ENCODE measurements around the gene PGAP1. TPM values are rescaled to one million over a fixed set of nuclear protein-coding genes. Genes with fewer than 3 reads are reported as not detected.

PGAP1 gene
- total RNA-seq, 1 experiment from 2014 or later: 5.8 TPM

DNA sequence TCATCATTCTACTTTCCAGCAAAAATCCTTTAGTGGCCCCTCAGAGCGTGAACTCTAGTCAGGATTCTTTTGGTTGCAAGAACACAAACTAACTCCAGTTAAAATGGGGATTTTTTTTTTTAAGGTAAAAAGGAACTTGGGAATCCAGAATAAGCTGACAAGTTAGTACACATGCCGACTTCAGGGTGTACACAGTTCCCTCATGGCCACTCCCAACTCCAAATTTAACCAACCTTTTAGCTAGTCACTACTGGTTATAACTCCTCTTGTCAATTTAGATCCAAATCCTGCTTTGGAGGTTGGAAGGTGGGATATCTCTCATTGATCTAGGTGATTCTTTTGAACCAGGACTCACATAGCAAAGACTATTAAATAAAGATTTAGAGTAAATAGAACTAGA lies 5.0 kb upstream of the PGAP1 start:
- BruUV-seq (replicated peaks): no TSS peak
- H3K27me3 Mint-ChIP-seq (ENCODE audit: unreplicated experiment): no peaks in the 10 kb centered on the region
- TF ChIP-seq, protein P1, sequence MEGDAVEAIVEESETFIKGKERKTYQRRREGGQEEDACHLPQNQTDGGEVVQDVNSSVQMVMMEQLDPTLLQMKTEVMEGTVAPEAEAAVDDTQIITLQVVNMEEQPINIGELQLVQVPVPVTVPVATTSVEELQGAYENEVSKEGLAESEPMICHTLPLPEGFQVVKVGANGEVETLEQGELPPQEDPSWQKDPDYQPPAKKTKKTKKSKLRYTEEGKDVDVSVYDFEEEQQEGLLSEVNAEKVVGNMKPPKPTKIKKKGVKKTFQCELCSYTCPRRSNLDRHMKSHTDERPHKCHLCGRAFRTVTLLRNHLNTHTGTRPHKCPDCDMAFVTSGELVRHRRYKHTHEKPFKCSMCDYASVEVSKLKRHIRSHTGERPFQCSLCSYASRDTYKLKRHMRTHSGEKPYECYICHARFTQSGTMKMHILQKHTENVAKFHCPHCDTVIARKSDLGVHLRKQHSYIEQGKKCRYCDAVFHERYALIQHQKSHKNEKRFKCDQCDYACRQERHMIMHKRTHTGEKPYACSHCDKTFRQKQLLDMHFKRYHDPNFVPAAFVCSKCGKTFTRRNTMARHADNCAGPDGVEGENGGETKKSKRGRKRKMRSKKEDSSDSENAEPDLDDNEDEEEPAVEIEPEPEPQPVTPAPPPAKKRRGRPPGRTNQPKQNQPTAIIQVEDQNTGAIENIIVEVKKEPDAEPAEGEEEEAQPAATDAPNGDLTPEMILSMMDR (IDR thresholded peaks at IDR 0.05; ENCODE audit: unreplicated experiment): no peak
- no peaks in the 10 kb centered on the region for H3K9me3 Mint-ChIP-seq (ENCODE audit: low read depth, unreplicated experiment)
- peaks cover 8% of the 10 kb centered on the region for H3K4me1 Mint-ChIP-seq (ENCODE audit: low read depth, unreplicated experiment)
- H3K27ac Mint-ChIP-seq (ENCODE audit: unreplicated experiment): no peak overlapping the region
- CTCF ChIA-PET: interaction anchor here (0.6 kb wide), 1 partner anchor 66 kb away, joined by 5 read pairs; no protein-coding TSS in a partner anchor
- no peak overlapping the region for H3K4me3 Mint-ChIP-seq (ENCODE audit: low read depth, unreplicated experiment)
- H3K36me3 Mint-ChIP-seq (ENCODE audit: insufficient read depth, unreplicated experiment): peaks cover 13% of the 10 kb centered on the region
- DNase-seq: no peak
- intact Hi-C loops (cut with micrococcal nuclease; ENCODE audit: unreplicated experiment): no loop called here

DNA sequence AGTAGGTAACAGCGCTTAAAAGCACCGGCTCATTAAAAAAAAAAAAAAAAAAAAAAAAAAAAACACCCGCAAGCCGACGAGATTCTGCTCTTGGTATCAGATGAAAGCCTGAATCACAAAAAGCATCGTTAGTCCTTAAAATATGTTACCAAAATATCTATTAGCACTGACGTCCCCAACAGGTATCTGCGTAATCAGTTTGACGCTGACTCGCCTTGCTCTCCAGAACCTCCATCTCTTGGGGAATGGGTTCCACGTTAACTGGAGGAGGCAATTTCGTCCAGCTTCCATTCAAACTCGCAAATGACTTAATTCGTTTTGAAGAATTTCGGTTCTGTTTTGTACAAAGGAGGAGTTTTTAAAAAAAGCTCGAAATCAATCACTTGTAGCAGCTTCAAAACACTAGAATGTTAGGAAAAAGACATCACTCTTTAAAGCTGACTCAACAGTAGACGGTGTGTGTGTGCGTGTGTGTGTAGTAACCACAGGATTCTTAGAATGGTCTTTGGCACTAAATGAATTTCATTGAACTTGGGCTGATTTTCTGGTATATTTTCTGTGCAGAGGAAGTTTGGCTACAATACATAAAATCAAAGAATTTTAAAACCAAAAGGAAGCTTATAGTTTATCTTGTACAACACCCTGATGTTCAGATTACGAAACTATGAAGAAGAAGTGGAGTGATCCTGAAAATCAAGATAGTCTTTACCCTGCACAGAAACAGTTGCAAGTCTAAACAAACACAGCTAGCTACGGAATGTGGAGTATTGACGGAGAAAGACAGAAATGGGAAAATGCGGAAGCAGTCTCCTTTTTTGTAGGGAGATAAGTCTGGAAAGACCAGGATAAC lies 1.1 kb upstream of the PGAP1 start:
- intact Hi-C loops (cut with micrococcal nuclease; ENCODE audit: unreplicated experiment): no loop called here
- peak; percentile 18 for DNase-seq
- Mint-ChIP-seq H3K4me1 (ENCODE audit: low read depth, unreplicated experiment) (peaks cover 18% of the 10 kb centered on the region), H3K27ac (ENCODE audit: unreplicated experiment) (peak overlapping the region; percentile 80), H3K9me3 (ENCODE audit: low read depth, unreplicated experiment) (no peaks in the 10 kb centered on the region), H3K4me3 (ENCODE audit: low read depth, unreplicated experiment) (peak overlapping the region; percentile 98), H3K36me3 (ENCODE audit: insufficient read depth, unreplicated experiment) (peaks cover 26% of the 10 kb centered on the region), H3K27me3 (ENCODE audit: unreplicated experiment) (no peaks in the 10 kb centered on the region)
- TF ChIP-seq, protein P1 (IDR thresholded peaks at IDR 0.05; ENCODE audit: unreplicated experiment): no peak
- no TSS peak for BruUV-seq (replicated peaks)
- CTCF ChIA-PET: interaction anchor here (0.6 to 0.9 kb wide), 3 partner anchors 16 to 1874 kb away, joined by 3 to 6 read pairs (median 5); no protein-coding TSS in a partner anchor

DNA sequence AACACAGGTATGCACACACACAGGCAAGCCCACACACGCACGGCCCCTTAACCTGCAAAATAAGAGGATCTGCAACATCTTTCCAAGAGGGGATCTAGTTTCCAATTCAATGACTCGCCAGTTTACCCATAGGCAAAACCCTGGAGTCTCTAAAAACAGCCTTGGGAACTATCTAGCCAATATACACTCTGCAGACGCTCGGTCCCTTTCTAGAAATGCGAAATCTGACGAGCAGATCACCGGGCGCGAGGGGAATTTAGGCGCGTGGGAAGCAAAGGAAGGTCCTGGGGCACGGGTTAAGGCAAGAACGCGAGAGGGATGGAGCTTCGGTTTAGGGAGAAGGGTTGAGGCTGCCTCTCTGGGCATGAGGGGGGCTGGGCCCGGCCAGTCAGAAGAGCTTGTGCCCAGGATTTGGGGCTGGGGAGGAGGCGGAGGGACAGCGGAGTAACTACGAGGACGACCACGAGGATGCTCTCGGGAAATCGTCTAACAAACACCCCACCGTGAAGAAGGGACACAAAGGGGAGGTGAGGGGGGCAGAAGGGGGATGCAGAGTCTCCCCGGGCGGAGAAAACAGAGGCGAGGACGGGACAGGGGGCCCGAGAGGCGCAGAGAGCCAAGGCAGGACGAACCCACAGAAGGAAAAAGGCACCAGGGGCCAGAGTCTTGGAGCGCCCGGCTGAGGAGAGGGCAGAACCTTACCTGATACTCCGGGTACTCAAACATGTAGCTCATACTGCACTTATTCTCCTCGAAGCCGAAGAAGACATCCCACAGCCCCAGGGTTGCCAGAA lies 542 bp downstream of the PGAP1 start:
- CTCF ChIA-PET: interaction anchor here (0.6 kb wide), 1 partner anchor 166 kb away, joined by 4 read pairs; no protein-coding TSS in a partner anchor
- Mint-ChIP-seq H3K9me3 (ENCODE audit: low read depth, unreplicated experiment) (no peaks in the 10 kb centered on the region), H3K27ac (ENCODE audit: unreplicated experiment) (peak overlapping the region; percentile 80), H3K36me3 (ENCODE audit: insufficient read depth, unreplicated experiment) (peaks cover 26% of the 10 kb centered on the region), H3K4me3 (ENCODE audit: low read depth, unreplicated experiment) (peak overlapping the region; percentile 98), H3K27me3 (ENCODE audit: unreplicated experiment) (no peaks in the 10 kb centered on the region), H3K4me1 (ENCODE audit: low read depth, unreplicated experiment) (peaks cover 18% of the 10 kb centered on the region)
- TF ChIP-seq, protein P1 (IDR thresholded peaks at IDR 0.05; ENCODE audit: unreplicated experiment): no peak
- no TSS peak for BruUV-seq (replicated peaks)
- intact Hi-C loops (cut with micrococcal nuclease; ENCODE audit: unreplicated experiment): no loop called here
- peak; percentile 10 for DNase-seq

DNA sequence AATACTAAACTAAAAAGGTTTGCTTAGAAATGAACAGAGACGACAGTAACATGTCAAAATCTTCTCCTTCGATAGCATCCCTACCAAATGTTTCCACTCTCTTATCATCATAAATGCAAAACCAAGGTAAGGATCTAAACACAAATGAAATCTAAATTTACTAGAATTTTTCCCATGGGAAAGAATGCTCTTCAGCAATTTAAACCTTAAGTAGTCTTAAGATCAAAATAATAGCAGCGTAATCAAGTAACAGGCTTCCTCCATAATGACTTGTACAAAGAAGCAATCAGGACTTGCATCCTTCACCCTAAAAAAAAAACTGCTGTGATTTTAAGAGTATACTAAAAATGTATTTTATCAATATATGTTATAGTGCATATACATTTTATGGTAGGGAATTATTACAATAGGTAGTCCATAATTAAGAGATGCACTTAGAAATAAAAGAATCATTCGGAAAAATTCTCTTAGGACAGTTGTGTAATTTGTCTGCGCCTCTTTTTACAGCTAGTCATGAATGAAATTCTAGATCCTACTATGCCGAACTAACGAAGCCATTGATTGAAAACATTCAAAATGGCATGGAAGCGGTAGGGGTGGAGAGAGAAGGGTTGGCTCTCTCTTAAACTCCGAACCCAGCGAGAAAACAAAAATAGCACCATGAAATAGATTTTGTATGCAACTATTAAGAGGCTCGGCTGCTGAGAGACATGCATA lies 1.3 kb downstream of the PGAP1 start:
- intact Hi-C loops (cut with micrococcal nuclease; ENCODE audit: unreplicated experiment): no loop called here
- Mint-ChIP-seq H3K27ac (ENCODE audit: unreplicated experiment) (peak overlapping the region; percentile 80), H3K27me3 (ENCODE audit: unreplicated experiment) (no peaks in the 10 kb centered on the region), H3K4me3 (ENCODE audit: low read depth, unreplicated experiment) (peak overlapping the region; percentile 98), H3K36me3 (ENCODE audit: insufficient read depth, unreplicated experiment) (peaks cover 26% of the 10 kb centered on the region), H3K4me1 (ENCODE audit: low read depth, unreplicated experiment) (peaks cover 18% of the 10 kb centered on the region), H3K9me3 (ENCODE audit: low read depth, unreplicated experiment) (no peaks in the 10 kb centered on the region)
- CTCF ChIA-PET: no interaction called here
- DNase-seq: no peak
- TF ChIP-seq, protein P1 (IDR thresholded peaks at IDR 0.05; ENCODE audit: unreplicated experiment): no peak
- no TSS peak for BruUV-seq (replicated peaks)

Data from Calu3 (cell line).